ENCODE data around the gene RARB.

DNA sequence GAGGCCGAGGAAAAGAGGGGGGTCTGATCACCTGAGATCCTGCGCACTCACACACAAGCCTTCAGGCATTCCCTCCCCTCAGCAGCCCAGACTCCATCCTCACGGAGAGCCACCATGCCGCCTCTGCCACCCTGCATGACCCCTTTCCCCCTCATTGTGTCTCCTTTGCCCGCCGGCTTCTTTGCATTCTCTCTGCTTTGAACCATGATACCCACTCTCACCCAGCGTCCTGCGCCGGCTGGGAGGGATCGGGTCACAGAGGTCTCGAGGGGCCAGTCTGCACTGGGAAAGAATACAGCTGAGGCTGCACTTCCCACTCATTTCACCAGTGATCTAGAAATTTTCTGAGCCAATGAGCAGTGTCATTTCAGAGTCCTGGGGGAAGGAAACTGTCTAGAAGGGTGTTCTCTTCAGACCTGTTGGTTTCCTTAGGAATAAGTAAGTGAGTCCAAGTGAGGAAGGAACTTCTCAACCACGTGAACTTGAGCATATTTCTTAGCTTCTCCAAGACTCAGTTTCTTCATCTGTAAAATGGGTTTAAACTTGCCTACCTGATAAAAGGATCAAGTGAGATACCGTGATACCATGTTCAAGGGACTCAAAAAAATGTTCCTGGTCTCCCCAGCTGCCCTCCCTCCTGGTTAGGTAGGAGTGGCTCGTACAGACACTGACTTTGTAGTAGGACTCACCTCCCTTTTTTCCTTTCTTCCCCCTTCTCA lies 139.9 kb downstream of the RARB start:
- TF ChIP-seq, protein P1, sequence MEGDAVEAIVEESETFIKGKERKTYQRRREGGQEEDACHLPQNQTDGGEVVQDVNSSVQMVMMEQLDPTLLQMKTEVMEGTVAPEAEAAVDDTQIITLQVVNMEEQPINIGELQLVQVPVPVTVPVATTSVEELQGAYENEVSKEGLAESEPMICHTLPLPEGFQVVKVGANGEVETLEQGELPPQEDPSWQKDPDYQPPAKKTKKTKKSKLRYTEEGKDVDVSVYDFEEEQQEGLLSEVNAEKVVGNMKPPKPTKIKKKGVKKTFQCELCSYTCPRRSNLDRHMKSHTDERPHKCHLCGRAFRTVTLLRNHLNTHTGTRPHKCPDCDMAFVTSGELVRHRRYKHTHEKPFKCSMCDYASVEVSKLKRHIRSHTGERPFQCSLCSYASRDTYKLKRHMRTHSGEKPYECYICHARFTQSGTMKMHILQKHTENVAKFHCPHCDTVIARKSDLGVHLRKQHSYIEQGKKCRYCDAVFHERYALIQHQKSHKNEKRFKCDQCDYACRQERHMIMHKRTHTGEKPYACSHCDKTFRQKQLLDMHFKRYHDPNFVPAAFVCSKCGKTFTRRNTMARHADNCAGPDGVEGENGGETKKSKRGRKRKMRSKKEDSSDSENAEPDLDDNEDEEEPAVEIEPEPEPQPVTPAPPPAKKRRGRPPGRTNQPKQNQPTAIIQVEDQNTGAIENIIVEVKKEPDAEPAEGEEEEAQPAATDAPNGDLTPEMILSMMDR (IDR thresholded peaks at IDR 0.05): no peak
- TF ChIP-seq POLR2AphosphoS5 (IDR thresholded peaks at IDR 0.05) (no peak), POLR2A (IDR thresholded peaks at IDR 0.05) (no peak)
